Metanephros (tissue), 1 donor: Measurements from ENCODE around the gene KMT5C. TPM values are rescaled to one million over a fixed set of nuclear protein-coding genes. Genes with fewer than 3 reads are reported as not detected.

Source experiments
- total RNA-seq: library from RNA; depleted of rRNA; stranded (reverse); fragments of >200 nt; gene quantifications from one replicate; pipeline ENCODE4 v1.2.3, GENCODE V29; 2014

The KMT5C gene
- 22.5 TPM for total RNA-seq

DNA sequence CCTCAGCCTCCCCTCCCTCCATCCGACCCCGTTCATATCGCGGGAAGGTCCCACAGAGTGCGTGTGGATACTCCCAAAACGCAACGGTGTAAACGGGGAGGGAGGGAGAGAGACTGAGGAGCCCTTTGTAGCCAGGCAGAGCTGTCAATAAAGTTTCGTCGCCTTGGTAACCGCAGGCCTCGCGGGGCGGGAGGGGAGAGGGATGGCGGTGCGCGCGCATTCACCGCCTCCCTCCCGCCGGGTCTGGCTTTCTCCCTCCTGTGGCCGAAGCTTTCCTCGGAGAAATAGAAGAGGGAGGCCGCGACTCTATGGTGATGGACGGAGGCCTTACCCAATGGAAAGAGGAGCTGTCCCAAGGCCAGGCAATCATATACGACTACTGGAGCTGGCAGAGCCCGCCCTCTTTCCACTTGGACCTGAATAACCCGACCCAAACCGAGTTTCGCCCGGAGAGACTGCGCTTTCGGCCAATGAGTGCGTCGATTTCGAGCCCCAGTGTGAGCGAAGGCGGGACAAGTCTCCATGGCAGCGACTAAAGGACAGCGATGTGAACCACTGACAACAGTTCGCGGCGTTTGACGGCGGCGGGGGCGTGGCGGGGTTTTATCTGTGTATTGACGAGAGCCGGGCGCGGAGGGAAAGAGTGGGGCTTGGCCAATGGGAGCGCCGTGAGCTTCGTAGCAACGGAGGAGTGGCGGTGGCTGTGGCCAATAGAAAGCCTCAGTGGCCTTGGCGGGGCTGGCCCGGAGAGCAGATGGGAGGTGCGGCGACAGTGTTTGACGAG lies at the start of gene KMT5C:
KMT5C (plus strand) TSS at position 772 of the 784 bp plus-strand sequence. CDS start 2,061 bp downstream, outside the sequence.

DNA sequence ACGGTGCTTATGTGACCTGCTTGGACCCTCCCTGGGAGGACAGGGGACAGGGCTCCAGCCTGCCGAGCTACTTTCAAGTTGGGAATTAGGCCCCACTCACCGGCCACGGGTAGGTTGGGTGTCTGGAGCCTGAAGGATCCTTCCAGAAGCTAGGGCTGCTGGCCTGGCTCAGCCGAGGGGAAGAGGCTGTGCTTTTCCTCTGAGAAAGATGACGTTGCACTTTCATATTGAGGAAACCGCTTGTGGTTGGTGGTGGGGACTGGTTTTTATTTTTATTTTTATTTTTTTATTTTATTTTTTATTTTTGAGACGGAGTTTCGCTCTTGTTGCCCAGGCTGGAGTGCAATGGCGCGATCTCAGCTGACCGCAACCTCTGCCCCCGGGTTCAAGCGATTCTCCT lies 14.5 kb upstream of the KMT5C start, which contains the start of gene TMEM150B:
TMEM150B (minus strand) TSS at position 170 of the 400 bp plus-strand sequence. CDS start 4,305 bp downstream, outside the sequence.

DNA sequence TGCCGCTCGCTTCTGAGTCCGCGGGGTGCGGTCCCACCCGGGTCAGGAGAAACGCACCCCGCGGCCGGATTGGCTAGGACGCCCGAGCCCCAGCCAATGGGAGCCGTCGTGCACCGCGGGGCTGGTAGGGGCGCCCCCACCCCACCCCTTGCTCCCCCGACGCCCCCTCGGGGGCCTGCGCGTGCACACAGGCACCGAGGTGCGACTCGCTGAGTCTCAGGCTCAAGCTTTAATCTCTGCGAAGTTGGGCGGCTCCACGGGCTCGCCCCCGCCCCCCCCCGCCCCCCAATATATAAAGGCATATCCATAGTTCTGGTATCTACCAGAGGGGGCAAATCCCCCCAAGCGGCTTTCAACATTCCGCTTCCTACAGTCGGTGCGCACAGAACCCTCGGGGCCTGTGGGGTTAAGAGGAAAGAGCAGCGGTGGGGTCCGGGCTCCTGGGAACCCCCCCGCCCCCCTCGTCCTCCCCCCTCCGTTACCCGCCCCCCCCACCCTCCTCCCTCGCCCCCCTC lies 15.1 kb downstream of the KMT5C start, which contains the start of gene COX6B2:
COX6B2 (minus strand) TSS at position 22 of the 515 bp plus-strand sequence. CDS start 198 bp downstream, outside the sequence.

DNA sequence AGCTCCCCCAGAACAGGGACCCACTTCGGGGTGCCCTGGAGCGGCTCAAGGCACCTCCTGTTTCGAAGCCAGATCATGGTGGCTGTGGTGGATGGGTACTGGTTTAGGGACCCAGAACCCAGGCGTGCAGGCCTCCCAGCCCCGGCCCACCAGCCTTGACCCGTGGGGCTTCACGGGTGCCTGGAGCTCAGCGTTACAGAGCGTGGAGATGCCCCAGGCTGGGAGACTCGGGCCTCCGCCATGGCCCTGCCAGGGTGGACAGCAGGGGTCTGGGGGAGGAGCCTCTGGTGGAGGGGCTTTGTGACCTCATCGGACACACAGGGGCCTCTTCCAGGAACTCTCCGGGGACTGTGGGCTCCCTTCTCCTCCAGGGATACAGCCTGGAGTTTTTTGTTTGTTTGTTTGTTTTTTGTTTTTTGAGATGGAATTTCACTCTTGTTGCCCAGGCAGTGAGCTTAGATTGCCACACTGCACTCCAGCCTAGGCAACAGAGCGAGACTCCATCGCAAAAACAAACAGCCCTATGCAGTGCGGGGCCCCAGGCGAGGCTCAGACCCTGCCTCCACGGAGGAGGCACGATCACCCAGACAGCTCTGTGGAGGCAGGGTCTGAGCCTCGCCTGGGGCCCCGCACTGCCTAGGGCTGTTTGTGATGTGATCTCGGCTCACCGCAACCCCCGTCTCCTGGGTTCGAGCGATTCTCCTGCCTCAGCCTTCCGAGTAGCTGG lies 23.5 kb downstream of the KMT5C start, which contains the start of gene GARIN5B:
GARIN5B (minus strand) TSS at position 271 of the 727 bp plus-strand sequence; CDS start at position 77, 194 bp downstream.

DNA sequence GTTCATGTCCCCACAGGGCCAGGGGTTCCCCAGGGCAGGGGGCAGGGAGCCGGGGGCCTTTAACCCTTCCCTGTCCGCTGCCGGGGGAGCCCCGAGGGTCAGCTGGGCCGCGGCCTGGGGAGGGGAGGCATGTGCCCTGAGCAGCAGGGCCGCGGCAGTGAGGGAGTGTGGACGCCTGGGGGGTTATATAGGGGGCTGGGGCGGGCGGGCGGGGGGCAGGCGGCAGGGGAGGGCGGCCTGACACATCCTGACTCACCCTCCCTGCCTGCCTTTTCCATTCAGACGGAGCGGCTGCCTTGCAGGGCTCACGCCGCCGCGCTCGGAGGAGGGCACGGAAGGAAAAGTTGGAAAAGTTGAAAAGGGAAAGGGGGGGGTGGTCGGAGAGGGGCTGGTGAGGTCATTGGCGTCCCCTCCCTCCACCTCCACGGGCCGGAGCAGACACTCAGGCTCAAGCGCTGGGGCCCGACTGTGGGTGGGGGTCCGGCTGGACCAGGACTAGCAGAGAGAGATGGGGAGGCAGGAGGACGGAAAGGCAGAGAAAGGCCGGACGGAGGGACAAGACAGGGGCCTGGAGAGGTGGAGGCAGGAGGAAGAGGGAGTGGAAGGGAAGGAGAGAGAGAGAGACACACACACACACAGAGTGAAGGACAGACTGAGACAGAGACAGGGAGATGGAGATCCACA lies 30.8 kb downstream of the KMT5C start, which contains the start of gene IL11:
IL11 (minus strand) TSS at position 159 of the 684 bp plus-strand sequence; CDS start at position 6, 153 bp downstream.

DNA sequence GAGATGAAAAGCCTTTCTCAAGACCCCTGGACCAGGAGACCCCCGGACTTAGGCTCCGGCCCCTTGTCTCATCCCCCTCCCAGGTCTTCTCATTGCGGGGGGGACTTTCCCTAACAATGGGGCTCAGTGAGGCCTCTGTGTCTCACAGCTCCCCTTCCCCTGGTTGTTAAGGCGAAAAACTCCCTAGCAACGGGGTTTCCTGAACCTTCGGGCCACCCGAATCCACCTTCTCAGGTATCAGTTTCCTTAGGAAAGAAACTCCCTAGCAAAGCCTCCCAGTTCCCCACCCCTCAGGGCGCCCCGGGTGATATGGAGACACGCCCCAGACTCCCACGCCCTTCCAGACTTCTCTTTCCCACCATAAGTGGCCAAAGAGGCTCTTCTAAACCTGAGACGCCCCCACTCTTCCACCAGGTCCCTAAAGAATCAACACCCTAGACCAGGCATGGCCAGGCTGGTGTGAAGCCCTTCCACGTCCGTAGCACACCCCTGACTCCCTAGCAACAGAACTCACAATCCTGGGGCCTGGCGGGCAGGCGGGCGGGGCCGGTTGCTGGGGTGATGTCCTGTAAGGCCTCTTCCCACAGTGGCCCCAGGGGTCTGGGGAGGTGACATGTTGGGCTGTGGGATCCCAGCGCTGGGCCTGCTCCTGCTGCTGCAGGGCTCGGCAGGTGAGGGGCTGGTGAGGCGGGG lies 36.7 kb downstream of the KMT5C start, which contains the start of gene TMEM190:
TMEM190 (plus strand) TSS at position 586 of the 693 bp plus-strand sequence; CDS start at position 614, 28 bp downstream.

DNA sequence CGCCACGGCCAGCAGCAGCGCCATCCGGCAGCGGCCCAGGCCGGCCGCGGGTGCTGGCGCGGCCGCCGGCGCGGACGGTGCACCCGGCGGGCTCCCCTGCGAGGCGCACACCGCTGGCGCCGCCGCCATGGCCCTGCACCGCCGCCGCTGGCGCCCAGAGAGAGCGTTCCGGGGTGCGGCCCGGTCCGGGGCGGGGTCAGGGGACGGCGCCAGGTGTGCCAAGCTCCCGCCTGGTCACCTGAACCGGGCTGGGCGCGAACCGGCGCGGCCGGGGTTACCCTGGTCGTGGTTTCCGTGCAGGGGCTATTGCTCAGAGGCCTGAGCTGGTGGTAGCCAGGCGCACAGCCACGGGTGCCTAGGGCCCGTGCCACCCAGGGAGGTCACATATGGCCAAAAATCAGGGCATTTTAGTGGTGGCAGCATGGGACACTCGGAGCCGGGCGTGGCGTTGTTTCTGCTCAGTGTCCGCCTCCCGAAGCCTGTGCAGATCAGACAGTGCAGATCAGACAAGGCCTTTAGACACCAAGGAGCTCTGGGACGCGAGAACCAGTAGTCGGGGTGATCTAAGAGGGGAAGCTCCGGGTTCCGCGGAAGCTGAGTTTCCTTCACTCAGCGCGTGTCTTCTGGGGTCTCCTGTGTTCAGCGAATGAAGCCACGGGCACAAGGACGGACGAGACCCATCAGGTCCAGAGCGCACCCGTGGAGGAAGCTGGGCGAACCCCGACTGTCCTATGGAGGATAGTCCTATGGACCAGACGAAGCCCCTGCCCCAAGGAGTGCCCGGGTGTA lies 44.6 kb downstream of the KMT5C start, which contains the start of gene TMEM238:
TMEM238 (minus strand) TSS at position 162 of the 789 bp plus-strand sequence; CDS start at position 129, 33 bp downstream.

DNA sequence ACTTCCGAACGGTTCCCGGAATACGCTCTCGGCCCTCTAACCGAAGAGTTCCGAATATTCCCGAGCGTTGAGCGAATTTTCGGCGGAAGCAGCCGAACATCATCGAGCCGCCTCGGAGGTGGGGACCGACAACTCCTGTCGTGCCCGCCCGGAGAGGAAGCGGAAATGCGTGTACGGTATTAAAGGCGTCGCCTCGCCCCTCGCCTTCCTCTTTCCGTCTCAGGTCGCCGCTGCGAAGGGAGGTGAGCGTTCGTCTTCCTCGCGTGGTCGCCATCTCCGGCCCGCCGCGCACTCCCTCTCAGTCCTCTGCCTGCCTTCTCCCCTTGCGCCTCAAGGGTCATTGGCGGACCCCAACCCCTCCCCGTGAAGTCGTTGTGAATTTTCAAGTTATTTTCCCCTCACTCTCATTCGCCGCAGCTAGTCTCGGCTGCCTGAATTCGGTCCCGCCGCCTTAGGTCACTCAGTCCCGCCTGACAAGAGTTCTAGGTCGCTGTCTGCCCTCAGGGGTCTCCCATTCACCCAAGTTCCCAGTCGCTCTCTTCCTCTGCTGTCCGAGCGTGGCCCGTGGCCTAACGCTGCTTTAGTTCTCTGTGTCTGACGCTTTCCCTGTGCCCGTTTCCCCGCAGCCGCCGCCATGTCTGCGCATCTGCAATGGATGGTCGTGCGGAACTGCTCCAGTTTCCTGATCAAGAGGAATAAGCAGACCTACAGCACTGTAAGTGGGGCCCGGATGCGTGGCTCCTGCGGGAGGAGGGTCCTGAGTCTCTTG lies 46.2 kb downstream of the KMT5C start, which contains the start of gene RPL28:
RPL28 (plus strand) TSS at position 209 of the 769 bp plus-strand sequence; CDS start at position 635, 426 bp downstream.

Other genes with a start within 250 kb of the KMT5C start
- gene PPP1R12C, start 222.2 kb upstream of the KMT5C start, total RNA-seq, result 53.5 TPM
- gene TNNT1, start 190.7 kb upstream of the KMT5C start, total RNA-seq, result 26.9 TPM
- gene TNNI3, start 182.1 kb upstream of the KMT5C start, total RNA-seq, result 1.1 TPM
- 5.2 TPM for gene DNAAF3, start 173.3 kb upstream of the KMT5C start, total RNA-seq
- not detected for gene SYT5, start 159.6 kb upstream of the KMT5C start, total RNA-seq
- gene PTPRH, start 130.4 kb upstream of the KMT5C start, total RNA-seq, result 0.76 TPM
- gene TMEM86B, start 111.1 kb upstream of the KMT5C start, total RNA-seq, result 1.3 TPM
- 37.1 TPM for gene PPP6R1, start 80.9 kb upstream of the KMT5C start, total RNA-seq
- 28.1 TPM for gene HSPBP1, start 59.8 kb upstream of the KMT5C start, total RNA-seq
- 11.2 TPM for gene BRSK1, start 55.9 kb upstream of the KMT5C start, total RNA-seq
- gene TMEM150B, start 14.5 kb upstream of the KMT5C start, total RNA-seq, result 2.1 TPM
- 0.12 TPM for gene COX6B2, start 14.8 kb downstream of the KMT5C start, total RNA-seq
- gene GARIN5B, start 23.4 kb downstream of the KMT5C start, total RNA-seq, result not detected
- 0.41 TPM for gene IL11, start 30.6 kb downstream of the KMT5C start, total RNA-seq
- not detected for gene TMEM190, start 37.0 kb downstream of the KMT5C start, total RNA-seq
- gene TMEM238, start 44.4 kb downstream of the KMT5C start, total RNA-seq, result 1.6 TPM
- gene RPL28, start 46.1 kb downstream of the KMT5C start, total RNA-seq, result 334 TPM
- gene UBE2S, start 67.9 kb downstream of the KMT5C start, total RNA-seq, result 21.2 TPM
- gene SHISA7, start 103.4 kb downstream of the KMT5C start, total RNA-seq, result 0.12 TPM
- gene ISOC2, start 121.8 kb downstream of the KMT5C start, total RNA-seq, result 80.6 TPM
- not detected for gene C19orf85, start 124.9 kb downstream of the KMT5C start, total RNA-seq
- gene ZNF628, start 136.7 kb downstream of the KMT5C start, total RNA-seq, result 5.6 TPM
- 19.6 TPM for gene NAT14, start 145.3 kb downstream of the KMT5C start, total RNA-seq
- gene SSC5D, start 148.6 kb downstream of the KMT5C start, total RNA-seq, result 5.3 TPM
- gene SBK2, start 197.3 kb downstream of the KMT5C start, total RNA-seq, result 0.35 TPM
- not detected for gene SBK3, start 205.7 kb downstream of the KMT5C start, total RNA-seq
- 10.0 TPM for gene ZNF579, start 241.0 kb downstream of the KMT5C start, total RNA-seq